Upper lobe of left lung (tissue), 6 donors: ENCODE results near the gene BPHL. TPM values are rescaled to one million over a fixed set of nuclear protein-coding genes. Genes with fewer than 3 reads are reported as not detected.

Experiments used
- ATAC-seq, 2 donors: fragments of 200-7000 bp; cut with Tn5 transposase; one replicate each; pipeline ENCODE4 v1.9.1; 2022; ENCODE audit warnings: mild to moderate bottlenecking in 2 of 2, moderate library complexity in 2 of 2; ENCODE audit not compliant: low FRiP score in 2 of 2
- DNase-seq, 2 donors: peaks; one replicate each; pipeline ENCODE4 v3.0.0-alpha.2; 2019 to 2020
- H3K27ac ChIP-seq, 4 donors: fragments of 200-600 bp; sonication (generic); one replicate each; pipeline ENCODE4 v1.5.1; 2016 to 2019
- H3K27me3 ChIP-seq, 4 donors: fragments of 200-600 bp; sonication (generic); one replicate each; pipeline ENCODE4 v1.5.1; 2017 to 2019
- H3K36me3 ChIP-seq, 4 donors: fragments of 200-600 bp; sonication (generic); one replicate each; pipeline ENCODE4 v1.5.1; 2016 to 2019
- H3K4me1 ChIP-seq, 4 donors: fragments of 200-600 bp; sonication (generic); one replicate each; pipeline ENCODE4 v1.5.1; 2018 to 2019
- H3K4me3 ChIP-seq, 4 donors: fragments of 200-600 bp; sonication (generic); one replicate each; pipeline ENCODE4 v1.5.1; 2017 to 2019; ENCODE audit warnings: mild to moderate bottlenecking in 2 of 4, moderate library complexity in 1 of 4
- H3K9me3 ChIP-seq, 4 donors: fragments of 200-600 bp; sonication (generic); one replicate each; pipeline ENCODE4 v1.5.1; 2018 to 2019
- CTCF ChIP-seq, 6 experiments: fragments of 450-650 bp in 4 of 6; fragments of 200-600 bp in 2 of 6; sonication (generic) in 2 of 6; IDR thresholded peaks; one replicate each; pipeline ENCODE4 v1.5.1; 2016 to 2019; ENCODE audit warnings: antibody characterized with exemption in 6 of 6
- EP300 ChIP-seq, 4 donors: sonication (generic); formaldehyde crosslinking; IDR thresholded peaks; one replicate each; pipeline ENCODE4 v1.5.1; 2017; ENCODE audit warnings: antibody characterized with exemption in 4 of 4, control low read depth in 2 of 4
- POLR2A ChIP-seq, 4 donors: fragments of 450-650 bp; IDR thresholded peaks; one replicate each; pipeline ENCODE4 v1.5.1; 2016 to 2017; ENCODE audit warnings: antibody characterized with exemption in 4 of 4, mild to moderate bottlenecking in 2 of 4
- POLR2AphosphoS5 ChIP-seq, 2 donors: sonication (generic); formaldehyde crosslinking; IDR thresholded peaks; one replicate each; pipeline ENCODE4 v1.5.1; 2017; ENCODE audit warnings: antibody characterized with exemption in 2 of 2
- WGBS, 2 donors: methylation state at CpG; one replicate each; pipeline ENCODE4 v1.1.5; 2017 to 2018; 5-methylcytosine and 5-hydroxymethylcytosine counted together
- total RNA-seq, 6 donors: library from RNA; depleted of rRNA in 4 of 6; stranded (reverse); fragments of >200 nt in 4 of 6; gene quantifications; one replicate each; pipeline versions ENCODE4 v1.1.0 to v1.2.1, GENCODE V29; 2016 to 2021
- donor health status: DM: no; HTN: no; CAD: no; lungs with moderate emphysema.
- donor health status: DM: no; HTN: yes; CAD: no; lungs with severe emphysema.

BPHL gene
- total RNA-seq, 6 donors from 2014 or later = 6.3 to 16.8 (median 11.2) TPM

DNA sequence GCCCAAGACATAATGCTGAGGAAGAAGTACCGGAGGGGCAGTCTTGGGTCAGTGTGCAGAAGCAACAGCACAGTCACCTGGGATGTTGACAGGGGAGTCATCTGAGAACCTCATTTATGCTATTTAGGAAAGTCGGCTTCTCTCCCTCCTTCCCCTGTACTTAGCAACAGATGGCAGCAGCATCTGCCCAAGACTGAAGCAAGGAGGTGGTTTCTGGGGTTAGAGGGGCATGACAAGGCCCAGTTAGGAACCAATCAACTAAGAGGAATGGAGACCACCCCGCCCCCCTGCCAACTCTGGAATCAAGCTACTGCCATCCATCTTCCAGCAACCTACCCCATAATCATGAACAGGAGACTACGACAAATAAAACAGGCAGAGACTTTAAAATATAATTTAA is 28.5 kb upstream of the BPHL start:
- no peak overlapping the region for H3K27ac ChIP-seq
- 92 to 96% methylated on average over 4 of the region's 4 CpGs for WGBS, 2 donors
- DNase-seq (no peak), ATAC-seq (no peak)
- no peak overlapping the region for H3K4me3 ChIP-seq
- no peaks in the 10 kb centered on the region for H3K27me3 ChIP-seq
- peaks cover 0 to 6% (median 0%) of the 10 kb centered on the region in 4 donors for H3K4me1 ChIP-seq
- no peaks in the 10 kb centered on the region for H3K9me3 ChIP-seq
- H3K36me3 ChIP-seq = peaks cover 14 to 64% (median 42%) of the 10 kb centered on the region in 4 donors
- TF ChIP-seq POLR2A (IDR thresholded peaks at IDR 0.05) (no peak), CTCF (IDR thresholded peaks at IDR 0.05) (no peak), EP300 (IDR thresholded peaks at IDR 0.05) (no peak), POLR2AphosphoS5 (IDR thresholded peaks at IDR 0.05) (no peak)

DNA sequence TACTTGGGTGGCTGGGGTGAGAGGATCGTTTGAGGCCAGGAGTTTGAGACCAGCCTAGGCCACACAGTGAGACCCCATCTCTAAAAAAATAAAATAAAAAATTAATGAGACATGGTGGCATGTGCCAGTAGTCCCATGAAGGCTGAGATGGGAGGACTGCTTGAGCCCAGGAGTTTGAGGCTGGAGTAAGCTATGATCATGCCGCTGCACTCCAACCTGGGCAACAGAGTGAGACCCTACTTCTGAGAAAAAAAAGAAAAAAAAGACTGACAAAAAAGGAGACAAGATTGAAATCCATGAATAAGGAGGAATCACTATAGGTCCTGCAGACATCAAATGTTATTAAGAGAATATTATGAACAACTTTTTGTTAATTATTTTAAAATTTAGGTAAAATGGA is 23.7 kb upstream of the BPHL start:
- Histone ChIP-seq H3K4me1 (no peaks in the 10 kb centered on the region), H3K36me3 (peaks cover 16 to 65% (median 35%) of the 10 kb centered on the region in 4 donors), H3K27ac (no peak overlapping the region), H3K27me3 (no peaks in the 10 kb centered on the region), H3K4me3 (no peak overlapping the region), H3K9me3 (no peaks in the 10 kb centered on the region)
- DNase-seq (no peak), ATAC-seq (no peak)
- no peak for TF ChIP-seq POLR2AphosphoS5 (IDR thresholded peaks at IDR 0.05)
- TF ChIP-seq POLR2A (IDR thresholded peaks at IDR 0.05) = no peak
- no peak for TF ChIP-seq CTCF (IDR thresholded peaks at IDR 0.05)
- no peak for TF ChIP-seq EP300 (IDR thresholded peaks at IDR 0.05)
- WGBS, 2 donors = 94% methylated on average over 2 of the region's 2 CpGs

GRCh38 chr6:3102875-3103274 is 15.6 kb upstream of the BPHL start:
- no peak for DNase-seq
- H3K9me3 ChIP-seq = no peaks in the 10 kb centered on the region
- WGBS, 2 donors = 88 to 98% methylated on average over 3 of the region's 3 CpGs
- no peak overlapping the region for H3K27ac ChIP-seq
- ATAC-seq = no peak
- no peak overlapping the region for H3K4me3 ChIP-seq
- no peaks in the 10 kb centered on the region for H3K27me3 ChIP-seq
- peaks cover 28 to 93% (median 45%) of the 10 kb centered on the region in 4 donors for H3K36me3 ChIP-seq
- TF ChIP-seq EP300 (IDR thresholded peaks at IDR 0.05) (no peak), POLR2AphosphoS5 (IDR thresholded peaks at IDR 0.05) (no peak), POLR2A (IDR thresholded peaks at IDR 0.05) (no peak), CTCF (IDR thresholded peaks at IDR 0.05) (no peak)
- H3K4me1 ChIP-seq = no peaks in the 10 kb centered on the region

GRCh38 chr6:3108746-3109414 is 9.6 kb upstream of the BPHL start:
- H3K27ac ChIP-seq = no peak overlapping the region
- TF ChIP-seq CTCF (IDR thresholded peaks at IDR 0.05) = no peak
- no peak for TF ChIP-seq POLR2AphosphoS5 (IDR thresholded peaks at IDR 0.05)
- no peak for TF ChIP-seq EP300 (IDR thresholded peaks at IDR 0.05)
- TF ChIP-seq POLR2A (IDR thresholded peaks at IDR 0.05) = no peak
- peak; percentile 51 to 53 for ATAC-seq
- no peak overlapping the region for H3K4me3 ChIP-seq
- no peak for DNase-seq
- no peaks in the 10 kb centered on the region for H3K27me3 ChIP-seq
- H3K4me1 ChIP-seq = no peaks in the 10 kb centered on the region
- H3K36me3 ChIP-seq = peaks cover 44 to 95% (median 51%) of the 10 kb centered on the region in 4 donors
- WGBS, 2 donors = 75 to 93% methylated on average over 10 of the region's 10 CpGs
- no peaks in the 10 kb centered on the region for H3K9me3 ChIP-seq

- no peak for TF ChIP-seq POLR2AphosphoS5 (IDR thresholded peaks at IDR 0.05)
- TF ChIP-seq EP300 (IDR thresholded peaks at IDR 0.05) = no peak
- no peak for TF ChIP-seq POLR2A (IDR thresholded peaks at IDR 0.05)
- TF ChIP-seq CTCF (IDR thresholded peaks at IDR 0.05) = no peak
- no peak for ATAC-seq
- 78 to 92% methylated on average over 3 of the region's 3 CpGs for WGBS, 2 donors
- Histone ChIP-seq H3K9me3 (no peaks in the 10 kb centered on the region), H3K36me3 (peaks cover 41 to 96% (median 55%) of the 10 kb centered on the region in 4 donors), H3K27me3 (no peaks in the 10 kb centered on the region), H3K27ac (no peak overlapping the region), H3K4me1 (no peaks in the 10 kb centered on the region), H3K4me3 (no peak overlapping the region)
- no peak for DNase-seq
These were observed 8.8 kb upstream of the BPHL start for GRCh38 chr6:3109761-3110160.
